AG10803 (cell line): ENCODE data around the gene MYOC.
"Not testable (repeated sequence)": the region's sequence is repeated elsewhere in the genome, so short reads cannot be mapped to it uniquely, and the experiment has no call there.

Experiments
- DNase-seq: peaks from one replicate; pipeline ENCODE4 v3.0.0; 2010; ENCODE audit warnings: low read depth
- H3K4me3 ChIP-seq: 2 replicates; pipeline ENCODE4 v1.5.1; 2011; ENCODE audit warnings: mild to moderate bottlenecking, low read length, control low read depth
- TF ChIP-seq, protein P1 (sequence below): conservative IDR thresholded peaks from 2 replicates; pipeline ENCODE4 v1.5.1; 2011; ENCODE audit warnings: mild to moderate bottlenecking, low read length, control low read depth, inconsistent platforms

The MYOC gene

DNA sequence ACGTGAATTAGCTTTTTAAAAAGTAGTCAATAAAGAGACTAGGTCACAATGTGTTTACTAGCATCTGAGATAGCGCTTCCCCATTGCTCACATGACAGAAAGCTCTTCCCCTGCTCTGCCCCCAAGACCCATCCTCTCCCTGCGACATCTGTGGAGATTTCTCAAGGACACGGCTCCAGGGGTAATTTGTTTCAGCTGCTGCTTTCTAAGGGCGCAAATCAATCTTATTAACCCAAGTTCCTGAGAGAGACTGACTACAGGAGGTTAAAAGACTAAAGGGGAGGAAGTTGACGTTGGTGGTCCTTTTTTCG, 30.4 kb downstream of the MYOC start, which contains the start of gene MYOCOS:
Gene MYOCOS (plus strand): TSS at position 92 of the 311 bp plus-strand sequence. CDS start 1,641 bp downstream, outside the sequence.
- H3K4me3 ChIP-seq: no peak within 1 kb of the TSS
- TF ChIP-seq, protein P1, sequence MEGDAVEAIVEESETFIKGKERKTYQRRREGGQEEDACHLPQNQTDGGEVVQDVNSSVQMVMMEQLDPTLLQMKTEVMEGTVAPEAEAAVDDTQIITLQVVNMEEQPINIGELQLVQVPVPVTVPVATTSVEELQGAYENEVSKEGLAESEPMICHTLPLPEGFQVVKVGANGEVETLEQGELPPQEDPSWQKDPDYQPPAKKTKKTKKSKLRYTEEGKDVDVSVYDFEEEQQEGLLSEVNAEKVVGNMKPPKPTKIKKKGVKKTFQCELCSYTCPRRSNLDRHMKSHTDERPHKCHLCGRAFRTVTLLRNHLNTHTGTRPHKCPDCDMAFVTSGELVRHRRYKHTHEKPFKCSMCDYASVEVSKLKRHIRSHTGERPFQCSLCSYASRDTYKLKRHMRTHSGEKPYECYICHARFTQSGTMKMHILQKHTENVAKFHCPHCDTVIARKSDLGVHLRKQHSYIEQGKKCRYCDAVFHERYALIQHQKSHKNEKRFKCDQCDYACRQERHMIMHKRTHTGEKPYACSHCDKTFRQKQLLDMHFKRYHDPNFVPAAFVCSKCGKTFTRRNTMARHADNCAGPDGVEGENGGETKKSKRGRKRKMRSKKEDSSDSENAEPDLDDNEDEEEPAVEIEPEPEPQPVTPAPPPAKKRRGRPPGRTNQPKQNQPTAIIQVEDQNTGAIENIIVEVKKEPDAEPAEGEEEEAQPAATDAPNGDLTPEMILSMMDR: no peak
- DNase-seq: no peak

DNA sequence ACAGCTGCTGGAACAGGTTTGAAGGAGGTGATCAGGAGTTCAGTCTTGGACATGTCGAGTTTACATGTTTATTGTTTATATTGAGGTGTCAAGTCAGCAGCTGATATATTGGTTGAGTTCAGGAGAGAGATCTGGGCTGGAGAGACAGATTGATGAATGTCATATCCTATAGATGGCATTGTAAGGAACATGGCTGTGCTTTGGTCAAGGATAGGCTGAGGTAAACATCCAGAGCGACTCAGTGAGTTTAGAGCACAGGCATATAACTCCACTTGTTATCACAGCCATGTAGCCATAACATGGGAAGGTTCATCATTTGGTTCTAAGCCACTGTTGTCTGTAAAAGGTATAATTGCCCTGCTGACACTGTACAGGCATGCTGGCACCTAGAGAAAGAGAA, 35.9 kb downstream of the MYOC start:
- no peak overlapping the region for H3K4me3 ChIP-seq
- TF ChIP-seq, protein P1: no peak
- DNase-seq: no peak

DNA sequence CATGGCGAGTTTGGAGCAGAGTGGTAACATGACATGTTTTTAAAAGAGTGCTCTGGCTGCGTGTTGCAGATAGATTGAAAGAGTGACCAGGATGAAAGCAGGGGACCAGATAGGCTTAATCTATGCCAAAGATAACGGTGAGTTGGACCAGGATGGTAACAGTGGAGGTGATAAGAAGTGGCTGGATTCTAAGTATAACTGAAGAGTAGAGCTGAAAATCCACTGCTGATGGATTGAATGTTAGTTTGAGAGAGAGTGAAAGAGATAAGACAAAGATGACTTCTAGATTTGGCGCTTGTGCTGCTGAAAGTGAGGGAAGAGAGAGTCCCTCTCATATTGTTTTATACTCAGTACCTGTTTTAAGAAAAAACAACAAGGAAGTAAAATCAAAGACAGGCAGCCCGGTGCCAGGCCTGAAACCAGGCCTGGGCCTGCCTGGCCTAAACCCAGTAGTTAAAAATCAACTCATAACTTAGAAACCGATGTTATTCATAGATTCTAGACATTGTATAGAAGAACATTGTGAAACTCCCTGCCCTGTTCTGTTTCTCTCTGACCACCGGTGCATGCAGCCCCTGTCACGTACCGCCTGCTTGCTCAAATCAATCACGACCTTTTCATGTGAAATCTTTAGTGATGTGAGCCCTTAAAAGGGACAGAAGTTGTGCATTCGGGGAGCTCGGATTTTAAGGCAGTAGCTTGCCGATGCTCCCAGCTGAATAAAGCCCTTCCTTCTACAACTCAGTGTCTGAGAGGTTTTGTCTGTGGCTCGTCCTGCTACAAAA, 37.2 kb downstream of the MYOC start:
- DNase-seq, H3K4me3 ChIP-seq: not testable (repeated sequence)

DNA sequence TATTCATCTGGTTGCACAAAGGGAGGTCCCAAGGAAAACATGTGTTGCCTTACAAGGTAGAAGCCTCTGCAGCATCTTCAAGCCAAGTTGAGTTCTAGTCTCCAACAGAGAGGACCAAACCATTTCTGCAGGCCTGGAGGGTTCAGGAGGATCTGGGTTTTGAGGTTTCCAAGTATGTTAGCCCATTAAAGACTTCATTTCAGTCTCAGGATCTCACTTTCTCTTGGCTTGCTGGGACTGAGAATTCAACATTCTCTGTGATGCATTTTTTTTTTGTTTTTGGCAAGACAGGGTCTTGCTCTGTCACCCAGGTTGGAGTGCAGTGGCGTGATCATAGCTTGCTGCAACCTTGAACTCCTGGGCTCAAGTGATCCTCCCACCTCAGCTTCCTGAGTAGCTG, 39.2 kb downstream of the MYOC start:
- DNase-seq: no peak
- TF ChIP-seq, protein P1: no peak
- no peak overlapping the region for H3K4me3 ChIP-seq

DNA sequence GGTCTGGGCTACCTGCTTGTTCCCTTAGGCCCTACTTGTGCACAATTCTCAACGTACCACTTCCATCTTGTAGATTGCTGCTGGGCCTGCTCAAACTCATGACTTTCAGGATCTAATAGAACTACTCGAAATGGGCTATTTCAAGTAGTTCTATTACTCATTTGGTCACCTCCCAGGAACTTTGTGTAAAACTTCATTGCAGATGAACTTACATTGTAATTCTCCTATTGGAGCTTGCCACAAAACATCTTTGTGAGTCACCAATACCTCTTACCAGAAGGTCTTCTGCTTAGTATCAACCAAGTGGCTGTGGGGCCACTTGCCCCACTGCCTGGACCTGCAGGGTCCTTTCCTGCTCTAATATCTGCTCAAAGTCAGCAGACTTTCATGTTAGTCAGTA, 41.2 kb downstream of the MYOC start:
- TF ChIP-seq, protein P1: no peak
- no peak overlapping the region for H3K4me3 ChIP-seq
- peak; percentile 35 for DNase-seq

DNA sequence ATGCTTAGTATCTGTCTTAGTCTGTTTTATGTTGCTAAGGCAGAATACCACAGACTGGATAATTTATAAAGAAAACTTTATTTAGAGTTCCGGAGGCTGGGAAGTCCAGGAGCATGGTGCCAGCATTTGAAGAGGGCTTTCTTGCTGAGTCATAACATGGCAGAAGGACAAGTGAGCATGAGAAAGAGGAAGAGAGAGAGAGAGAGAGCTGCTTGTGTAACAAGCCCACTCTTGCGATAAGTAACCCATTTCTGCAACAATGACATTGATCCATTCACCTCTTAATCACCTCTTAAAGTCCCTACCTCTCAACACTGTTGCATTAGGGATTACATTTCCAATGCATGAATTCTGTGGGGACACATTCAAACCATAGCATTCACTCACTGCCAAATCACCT, 42.1 kb downstream of the MYOC start:
- TF ChIP-seq, protein P1: no peak
- DNase-seq: peak; percentile 54
- no peak overlapping the region for H3K4me3 ChIP-seq

DNA sequence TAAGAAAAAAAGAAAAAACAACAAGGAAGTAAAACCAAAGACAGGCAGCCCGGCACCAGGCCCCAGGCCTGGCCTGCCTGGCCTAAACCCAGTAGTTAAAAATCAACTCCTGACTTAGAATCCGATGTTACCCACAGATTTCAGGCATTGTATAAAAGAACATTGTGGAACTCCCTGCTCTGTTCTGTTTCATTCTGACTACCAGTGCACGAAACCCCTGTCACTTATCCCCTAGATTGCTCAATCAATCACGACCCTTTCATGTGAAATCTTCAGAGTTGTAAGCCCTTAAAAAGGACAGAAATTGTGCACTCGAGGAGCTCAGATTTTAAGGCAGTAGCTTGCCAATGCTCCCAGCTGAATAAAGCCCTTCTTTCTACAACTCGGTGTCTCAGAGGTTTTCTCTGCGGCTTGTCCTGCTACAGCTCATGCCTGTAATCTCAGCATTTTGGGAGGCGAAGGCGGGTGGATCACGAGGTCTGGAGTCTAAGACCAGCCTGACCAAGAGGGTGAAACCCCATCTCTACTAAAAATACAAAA, 46.0 kb downstream of the MYOC start:
- DNase-seq: no peak
- TF ChIP-seq, protein P1: no peak
- no peak overlapping the region for H3K4me3 ChIP-seq

DNA sequence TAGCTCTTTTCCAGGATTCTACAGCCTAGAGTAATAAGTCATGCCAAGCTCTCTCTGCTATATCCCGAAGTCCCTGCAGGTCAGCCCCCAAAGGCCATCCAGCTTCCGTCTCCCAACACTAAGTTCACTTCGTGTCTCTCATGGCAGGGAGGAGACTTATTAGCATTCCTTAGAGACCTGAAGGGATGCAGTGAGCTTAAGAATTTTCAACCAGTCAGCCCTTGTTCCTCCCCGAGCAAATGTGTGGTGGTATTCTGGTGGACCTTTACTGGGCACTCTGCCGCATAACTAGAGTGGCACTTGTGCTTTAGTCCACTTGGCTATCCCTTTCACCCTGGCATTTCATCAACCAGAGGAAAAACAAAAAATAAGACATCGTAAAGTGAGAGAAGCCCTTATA, 49.4 kb downstream of the MYOC start:
- not testable (repeated sequence) for DNase-seq, H3K4me3 ChIP-seq
